HepG2 (cell line): ENCODE data around the gene PROX1. TPM values are rescaled to one million over a fixed set of nuclear protein-coding genes. Genes with fewer than 3 reads are reported as not detected.

Source experiments
- ARID3A ChIP-seq: IDR thresholded peaks from 2 replicates; pipeline ENCODE4 v1.6.1; 2012; ENCODE audit warnings: low read depth, low read length, improper control_type of control experiment
- EP300 ChIP-seq, 3 experiments: sonication (generic) in 1 of 3; formaldehyde crosslinking in 1 of 3; IDR thresholded peaks; 2 replicates each; pipeline versions ENCODE4 v1.5.1 to v1.6.1; 2011 to 2020; ENCODE audit warnings: low read depth in 2 of 3, low read length in 2 of 3, borderline replicate concordance in 1 of 3, improper control_type of control experiment in 1 of 3, mild to moderate bottlenecking in 1 of 3, missing genetic modification reagents in 1 of 3, moderate library complexity in 1 of 3
- FOSL1 ChIP-seq: sonication (generic); formaldehyde crosslinking; IDR thresholded peaks from 2 replicates; pipeline ENCODE4 v1.9.0; 2021; ENCODE audit warnings: missing genetic modification reagents, borderline replicate concordance
- NPAS2 ChIP-seq: sonication (generic); formaldehyde crosslinking; IDR thresholded peaks from 2 replicates; pipeline ENCODE4 v1.8.0; 2022; ENCODE audit warnings: mild to moderate bottlenecking, missing genetic modification reagents, borderline replicate concordance
- PBX2 ChIP-seq: IDR thresholded peaks from 2 replicates; pipeline ENCODE4 v1.6.1; 2016; ENCODE audit warnings: control low read depth
- RCOR2 ChIP-seq: IDR thresholded peaks from 2 replicates; pipeline ENCODE4 v1.6.1; 2016; ENCODE audit warnings: missing biosample characterization, missing genetic modification reagents
- SMARCE1 ChIP-seq: fragments of 450-650 bp; IDR thresholded peaks from 2 replicates; pipeline ENCODE4 v1.6.1; 2017; ENCODE audit warnings: borderline replicate concordance
- SUZ12 ChIP-seq: fragments of 150-350 bp; IDR thresholded peaks from 2 replicates; pipeline ENCODE4 v1.6.1; 2014; ENCODE audit warnings: low read depth, low read length
- TOE1 ChIP-seq: sonication (generic); formaldehyde crosslinking; IDR thresholded peaks from 2 replicates; pipeline ENCODE4 v1.4.0; 2020; ENCODE audit warnings: mild to moderate bottlenecking, missing genetic modification reagents
- ZBTB25 ChIP-seq: IDR thresholded peaks from 2 replicates; pipeline ENCODE4 v1.6.1; 2018; ENCODE audit warnings: missing genetic modification reagents
- ZBTB3 ChIP-seq: sonication (generic); formaldehyde crosslinking; IDR thresholded peaks from 2 replicates; pipeline ENCODE4 v1.4.0; 2020; ENCODE audit warnings: low read depth, mild to moderate bottlenecking, moderate library complexity, missing genetic modification reagents, borderline replicate concordance
- ZBTB7A ChIP-seq: sonication (generic); formaldehyde crosslinking; IDR thresholded peaks from 2 replicates; pipeline ENCODE4 v1.8.0; 2022; ENCODE audit warnings: mild to moderate bottlenecking, missing genetic modification reagents
- ZNF33A ChIP-seq: sonication (generic); formaldehyde crosslinking; IDR thresholded peaks from 2 replicates; pipeline ENCODE4 v1.5.1; 2020; ENCODE audit warnings: missing genetic modification reagents, mild to moderate bottlenecking, moderate library complexity, borderline replicate concordance
- ZNF597 ChIP-seq: sonication (generic); formaldehyde crosslinking; IDR thresholded peaks from 2 replicates; pipeline ENCODE4 v1.5.0; 2020; ENCODE audit warnings: missing genetic modification reagents
- ZNF644 ChIP-seq: IDR thresholded peaks from 2 replicates; pipeline ENCODE4 v1.6.1; 2016; ENCODE audit warnings: low read depth
- ZNF724P ChIP-seq: sonication (generic); formaldehyde crosslinking; IDR thresholded peaks from 2 replicates; pipeline ENCODE4 v1.8.0; 2022; ENCODE audit warnings: missing genetic modification reagents, borderline replicate concordance
- ZNF75D ChIP-seq: sonication (generic); formaldehyde crosslinking; IDR thresholded peaks from 2 replicates; pipeline ENCODE4 v1.8.1; 2023; ENCODE audit warnings: missing genetic modification reagents, mild to moderate bottlenecking, borderline replicate concordance
- ZNF781 ChIP-seq: sonication (generic); formaldehyde crosslinking; IDR thresholded peaks from 2 replicates; pipeline ENCODE4 v1.5.1; 2020; ENCODE audit warnings: borderline replicate concordance, mild to moderate bottlenecking, missing genetic modification reagents; ENCODE audit errors: not compliant biosample characterization
- ZSCAN21 ChIP-seq: sonication (generic); formaldehyde crosslinking; IDR thresholded peaks from 2 replicates; pipeline ENCODE4 v1.8.0; 2022; ENCODE audit warnings: mild to moderate bottlenecking, missing genetic modification reagents, moderate library complexity, borderline replicate concordance
- ZSCAN9 ChIP-seq: IDR thresholded peaks from 2 replicates; pipeline ENCODE4 v1.6.1; 2016; ENCODE audit warnings: borderline replicate concordance
- polyA plus RNA-seq, 8 experiments: library from polyadenylated mRNA; depleted of rRNA in 3 of 8; stranded (reverse) in 7 of 8; unstranded in 1 of 8; fragments of >200 nt; fragmentation: Illumina TruSeq in 4 of 8; extraction: Trizol in 4 of 8; gene quantifications; 2 replicates each; pipeline versions ENCODE4 v1.2.1 to v1.2.3, GENCODE V29; 2011 to 2016; ENCODE audit warnings: low read depth in 4 of 8, missing spikeins in 1 of 8, mixed read lengths in 1 of 8; ENCODE audit not compliant: insufficient read depth in 1 of 8
- total RNA-seq, 5 experiments: library from RNA; depleted of rRNA; stranded (reverse); fragments of >200 nt; fragmentation: Illumina TruSeq; extraction: Trizol; gene quantifications; 2 replicates each; pipeline ENCODE4 v1.2.3, GENCODE V29; 2016; ENCODE audit warnings: low read depth in 1 of 5
- TF ChIP-seq, protein P1 (sequence below): sonication (generic); formaldehyde crosslinking; IDR thresholded peaks from 2 replicates; pipeline ENCODE4 v1.4.0; 2020; ENCODE audit warnings: missing genetic modification reagents

PROX1 gene
- total and polyA plus RNA-seq, 2 of the 13 experiments (the other 11 are each of a cell fraction or from before 2014, with no cell fraction given), result 12.3 to 30.2 TPM

- TF ChIP-seq ZNF75D (CRISPR knock-in tag), result no peak
- no peak for TF ChIP-seq NPAS2 (CRISPR knock-in tag)
- no peak for TF ChIP-seq ZBTB25 (CRISPR knock-in tag)
- TF ChIP-seq EP300 (IDR thresholded peaks at IDR 0.05; ENCODE audit: low read depth in 2 of 2, low read length in 2 of 2), result no peak
- peak; percentile 20; the same call in 1 of the 2 replicates for TF ChIP-seq EP300 (CRISPR knock-in tag; IDR thresholded peaks at IDR 0.05; ENCODE audit: borderline replicate concordance)
- TF ChIP-seq FOSL1, result no peak
- no peak for TF ChIP-seq TOE1
- TF ChIP-seq ARID3A, result no peak
- TF ChIP-seq RCOR2 (CRISPR knock-in tag), result no peak
- no peak for TF ChIP-seq ZNF644
- TF ChIP-seq, protein P1, sequence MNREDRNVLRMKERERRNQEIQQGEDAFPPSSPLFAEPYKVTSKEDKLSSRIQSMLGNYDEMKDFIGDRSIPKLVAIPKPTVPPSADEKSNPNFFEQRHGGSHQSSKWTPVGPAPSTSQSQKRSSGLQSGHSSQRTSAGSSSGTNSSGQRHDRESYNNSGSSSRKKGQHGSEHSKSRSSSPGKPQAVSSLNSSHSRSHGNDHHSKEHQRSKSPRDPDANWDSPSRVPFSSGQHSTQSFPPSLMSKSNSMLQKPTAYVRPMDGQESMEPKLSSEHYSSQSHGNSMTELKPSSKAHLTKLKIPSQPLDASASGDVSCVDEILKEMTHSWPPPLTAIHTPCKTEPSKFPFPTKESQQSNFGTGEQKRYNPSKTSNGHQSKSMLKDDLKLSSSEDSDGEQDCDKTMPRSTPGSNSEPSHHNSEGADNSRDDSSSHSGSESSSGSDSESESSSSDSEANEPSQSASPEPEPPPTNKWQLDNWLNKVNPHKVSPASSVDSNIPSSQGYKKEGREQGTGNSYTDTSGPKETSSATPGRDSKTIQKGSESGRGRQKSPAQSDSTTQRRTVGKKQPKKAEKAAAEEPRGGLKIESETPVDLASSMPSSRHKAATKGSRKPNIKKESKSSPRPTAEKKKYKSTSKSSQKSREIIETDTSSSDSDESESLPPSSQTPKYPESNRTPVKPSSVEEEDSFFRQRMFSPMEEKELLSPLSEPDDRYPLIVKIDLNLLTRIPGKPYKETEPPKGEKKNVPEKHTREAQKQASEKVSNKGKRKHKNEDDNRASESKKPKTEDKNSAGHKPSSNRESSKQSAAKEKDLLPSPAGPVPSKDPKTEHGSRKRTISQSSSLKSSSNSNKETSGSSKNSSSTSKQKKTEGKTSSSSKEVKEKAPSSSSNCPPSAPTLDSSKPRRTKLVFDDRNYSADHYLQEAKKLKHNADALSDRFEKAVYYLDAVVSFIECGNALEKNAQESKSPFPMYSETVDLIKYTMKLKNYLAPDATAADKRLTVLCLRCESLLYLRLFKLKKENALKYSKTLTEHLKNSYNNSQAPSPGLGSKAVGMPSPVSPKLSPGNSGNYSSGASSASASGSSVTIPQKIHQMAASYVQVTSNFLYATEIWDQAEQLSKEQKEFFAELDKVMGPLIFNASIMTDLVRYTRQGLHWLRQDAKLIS (CRISPR knock-in tag), result peak; percentile 78
- TF ChIP-seq ZNF597 (CRISPR knock-in tag), result no peak
- no peak for TF ChIP-seq ZNF33A (CRISPR knock-in tag)
- TF ChIP-seq ZSCAN21 (CRISPR knock-in tag), result no peak
- TF ChIP-seq ZBTB3, result 0 out of 2 replicates have a peak, but pooled peaks have one; percentile 39
- TF ChIP-seq ZNF781 (CRISPR knock-in tag), result peak; percentile 61
- no peak for TF ChIP-seq SUZ12
- no peak for TF ChIP-seq ZSCAN9 (CRISPR knock-in tag)
- no peak for TF ChIP-seq ZBTB7A (CRISPR knock-in tag)
- TF ChIP-seq PBX2 (CRISPR knock-in tag), result no peak
- no peak for TF ChIP-seq ZNF724P (CRISPR knock-in tag)
- no peak for TF ChIP-seq SMARCE1
These were observed at the start of gene PROX1 (continued) for GRCh38 chr1:213987927-213988506.
